PC-9 (cell line): ENCODE data around the gene ARRB1. TPM values are rescaled to one million over a fixed set of nuclear protein-coding genes. Genes with fewer than 3 reads are reported as not detected.
"Not testable (repeated sequence)": the region's sequence is repeated elsewhere in the genome, so short reads cannot be mapped to it uniquely, and the experiment has no call there.

Experiments used
- BruUV-seq: library from RNA; stranded (reverse); fragments of 400-500 nt; replicated peaks from 2 replicates; lab custom pipeline; 2021; lab: Mats Ljungman, UMichigan
- CTCF ChIA-PET: fragments of 300-600 bp; sonication (Branson Sonifier 250); formaldehyde crosslinking; loops from one replicate; lab custom pipeline; 2022; ENCODE audit warnings: antibody characterized with exemption; lab: Charles Lee
- POLR2A ChIA-PET: fragments of 300-600 bp; sonication (Branson Sonifier 250); formaldehyde crosslinking; loops from one replicate; lab custom pipeline; 2022; ENCODE audit warnings: antibody characterized with exemption; ENCODE audit not compliant: unreplicated experiment; lab: Charles Lee
- DNase-seq, 2 experiments: peaks; one replicate each; pipeline versions ENCODE4 v3.0.0 to v3.0.0-alpha.2; 2015 to 2022; ENCODE audit warnings: mixed read lengths in 1 of 2
- H2AFZ ChIP-seq: fragments of 200-600 bp; sonication (generic); 2 replicates; pipeline ENCODE4 v1.8.1; 2017; ENCODE audit warnings: antibody characterized with exemption
- H3F3A ChIP-seq: fragments of 200-600 bp; sonication (generic); 2 replicates; pipeline ENCODE4 v1.8.1; 2017; ENCODE audit warnings: antibody characterized with exemption, mild to moderate bottlenecking, low read depth; ENCODE audit not compliant: insufficient read depth
- H3K27ac ChIP-seq: fragments of 200-600 bp; sonication (generic); 2 replicates; pipeline ENCODE4 v1.6.1; 2016; ENCODE audit warnings: mixed run types
- H3K27me3 ChIP-seq: fragments of 200-600 bp; sonication (generic); 2 replicates; pipeline ENCODE4 v1.6.1; 2016; ENCODE audit warnings: low read depth, mixed run types; ENCODE audit not compliant: insufficient read depth
- H3K36me3 ChIP-seq: fragments of 200-600 bp; sonication (generic); 2 replicates; pipeline ENCODE4 v1.6.1; 2016; ENCODE audit warnings: low read depth, mixed run types
- H3K4me1 ChIP-seq: fragments of 200-600 bp; sonication (generic); replicated peaks from 2 replicates; pipeline ENCODE4 v1.6.1; 2016; ENCODE audit warnings: mixed run types; ENCODE audit not compliant: insufficient read depth
- H3K4me2 ChIP-seq: fragments of 200-600 bp; sonication (generic); 2 replicates; pipeline ENCODE4 v1.6.1; 2017; ENCODE audit warnings: mixed run types
- H3K4me3 ChIP-seq: fragments of 200-600 bp; sonication (generic); 2 replicates; pipeline ENCODE4 v1.6.1; 2016; ENCODE audit warnings: mixed run types
- H3K79me2 ChIP-seq: fragments of 200-600 bp; sonication (generic); 2 replicates; pipeline ENCODE4 v1.6.1; 2017; ENCODE audit warnings: low read depth, mixed run types
- H3K9me2 ChIP-seq: fragments of 200-600 bp; sonication (generic); 2 replicates; pipeline ENCODE4 v1.8.1; 2017; ENCODE audit warnings: mild to moderate bottlenecking; ENCODE audit not compliant: insufficient read depth
- H3K9me3 ChIP-seq: fragments of 200-600 bp; sonication (generic); 2 replicates; pipeline ENCODE4 v1.8.1; 2016; ENCODE audit warnings: low read depth; ENCODE audit not compliant: insufficient read depth
- H4K20me1 ChIP-seq: fragments of 200-600 bp; sonication (generic); 2 replicates; pipeline ENCODE4 v1.8.1; 2017; ENCODE audit not compliant: insufficient read depth
- CTCF ChIP-seq: fragments of 200-600 bp; sonication (generic); conservative IDR thresholded peaks from 2 replicates; pipeline ENCODE4 v1.6.1; 2017; ENCODE audit warnings: mixed run types, antibody characterized with exemption, mild to moderate bottlenecking, moderate library complexity
- EZH2 ChIP-seq: fragments of 200-600 bp; sonication (generic); IDR thresholded peaks from 2 replicates; pipeline ENCODE4 v1.8.0; 2017; ENCODE audit warnings: antibody characterized with exemption, low read depth
- intact Hi-C: fragments of 100-400 bp; cut with micrococcal nuclease; formaldehyde crosslinking; loops from one replicate; pipeline ENCODE4 v1.10.0; 2022; ENCODE audit not compliant: unreplicated experiment
- total RNA-seq: library from RNA; stranded (reverse); gene quantifications from 2 replicates; pipeline ENCODE4 v1.2.3, GENCODE V29; 2021

ARRB1 gene
- total RNA-seq, 1 experiment from 2014 or later, result 31.8 TPM

- no peak for TF ChIP-seq EZH2
- no peak for TF ChIP-seq CTCF
- Histone ChIP-seq H3K79me2 (no peaks in the 10 kb centered on the region), H4K20me1 (no peaks in the 10 kb centered on the region), H3F3A (peaks cover 19% of the 10 kb centered on the region), H3K27ac (peak overlapping the region; percentile 32), H2AFZ (no peak overlapping the region), H3K4me1 (peaks cover 36% of the 10 kb centered on the region), H3K9me3 (no peaks in the 10 kb centered on the region), H3K9me2 (no peaks in the 10 kb centered on the region), H3K27me3 (no peaks in the 10 kb centered on the region), H3K36me3 (no peaks in the 10 kb centered on the region), H3K4me2 (peak overlapping the region; percentile 61), H3K4me3 (no peak overlapping the region)
- peak; percentile 32 to 95 for DNase-seq
- no TSS peak for BruUV-seq
- ChIA-PET POLR2A (interaction anchor here (0.5 to 0.9 kb wide), 8 partner anchors 9 to 192 kb away, joined by 3 to 16 read pairs (median 4); no protein-coding TSS in a partner anchor), CTCF (interaction anchor here (0.6 to 1.7 kb wide), 3 partner anchors 9 to 138 kb away, joined by 3 to 7 read pairs (median 6); no protein-coding TSS in a partner anchor)
- intact Hi-C loops, result loop anchor here (1.0 kb wide), 1 partner anchor 8 kb away; no protein-coding TSS in a partner anchor
These were observed 20.8 kb upstream of the ARRB1 start for GRCh38 chr11:75371949-75372876.

- TF ChIP-seq EZH2 (no peak), CTCF (no peak)
- intact Hi-C loops, result no loop called here
- Histone ChIP-seq H3K27ac (no peak overlapping the region), H3K79me2 (no peaks in the 10 kb centered on the region), H3K4me3 (no peak overlapping the region), H3K27me3 (no peaks in the 10 kb centered on the region), H3F3A (peaks cover 35% of the 10 kb centered on the region), H3K4me1 (peaks cover 52% of the 10 kb centered on the region), H2AFZ (no peak overlapping the region), H3K9me3 (peaks cover 8% of the 10 kb centered on the region; the same call in 1 of the 2 replicates), H3K36me3 (no peaks in the 10 kb centered on the region), H4K20me1 (no peaks in the 10 kb centered on the region), H3K4me2 (no peak overlapping the region), H3K9me2 (no peaks in the 10 kb centered on the region)
- no TSS peak for BruUV-seq
- ChIA-PET POLR2A (no interaction called here), CTCF (no interaction called here)
- no peak for DNase-seq
These were observed 18.2 kb upstream of the ARRB1 start for GRCh38 chr11:75369560-75370255.

- H4K20me1 ChIP-seq, H3K9me2 ChIP-seq, H2AFZ ChIP-seq, H3K4me3 ChIP-seq, CTCF ChIA-PET, H3K79me2 ChIP-seq, H3K9me3 ChIP-seq, H3K36me3 ChIP-seq, BruUV-seq, H3K27me3 ChIP-seq: not testable (repeated sequence)
- Histone ChIP-seq H3K27ac (peak overlapping the region; percentile 56), H3K4me2 (peak overlapping the region; percentile 27), H3F3A (peaks cover 20% of the 10 kb centered on the region; the same call in 1 of the 2 replicates), H3K4me1 (peaks cover 38% of the 10 kb centered on the region)
- peak; percentile 72 to 99 for DNase-seq
- intact Hi-C loops, result loop anchor here (2.0 kb wide), 1 partner anchor 14 kb away; no protein-coding TSS in a partner anchor
- POLR2A ChIA-PET, result interaction anchor here (0.6 kb wide), 1 partner anchor 14 kb away, joined by 3 read pairs; no protein-coding TSS in a partner anchor
These were observed 15.4 kb upstream of the ARRB1 start for GRCh38 chr11:75366826-75367225.
